KBM-7 (cell line): ENCODE data around the gene AGO4.
"Not testable (repeated sequence)": the region's sequence is repeated elsewhere in the genome, so short reads cannot be mapped to it uniquely, and the experiment has no call there.

Experiments
- DNase-seq: peaks from one replicate; pipeline ENCODE4 v3.0.0-alpha.2; 2015
- in situ Hi-C: fragments of 300-500 bp; cut with MboI; formaldehyde crosslinking; loops from 2 replicates; pipeline ENCODE4 v1.14.3; 2020; ENCODE audit warnings: low sequenced_read_pairs, low pct_unique_long_range_greater_than_20kb, mixed read lengths

Gene AGO4

DNA sequence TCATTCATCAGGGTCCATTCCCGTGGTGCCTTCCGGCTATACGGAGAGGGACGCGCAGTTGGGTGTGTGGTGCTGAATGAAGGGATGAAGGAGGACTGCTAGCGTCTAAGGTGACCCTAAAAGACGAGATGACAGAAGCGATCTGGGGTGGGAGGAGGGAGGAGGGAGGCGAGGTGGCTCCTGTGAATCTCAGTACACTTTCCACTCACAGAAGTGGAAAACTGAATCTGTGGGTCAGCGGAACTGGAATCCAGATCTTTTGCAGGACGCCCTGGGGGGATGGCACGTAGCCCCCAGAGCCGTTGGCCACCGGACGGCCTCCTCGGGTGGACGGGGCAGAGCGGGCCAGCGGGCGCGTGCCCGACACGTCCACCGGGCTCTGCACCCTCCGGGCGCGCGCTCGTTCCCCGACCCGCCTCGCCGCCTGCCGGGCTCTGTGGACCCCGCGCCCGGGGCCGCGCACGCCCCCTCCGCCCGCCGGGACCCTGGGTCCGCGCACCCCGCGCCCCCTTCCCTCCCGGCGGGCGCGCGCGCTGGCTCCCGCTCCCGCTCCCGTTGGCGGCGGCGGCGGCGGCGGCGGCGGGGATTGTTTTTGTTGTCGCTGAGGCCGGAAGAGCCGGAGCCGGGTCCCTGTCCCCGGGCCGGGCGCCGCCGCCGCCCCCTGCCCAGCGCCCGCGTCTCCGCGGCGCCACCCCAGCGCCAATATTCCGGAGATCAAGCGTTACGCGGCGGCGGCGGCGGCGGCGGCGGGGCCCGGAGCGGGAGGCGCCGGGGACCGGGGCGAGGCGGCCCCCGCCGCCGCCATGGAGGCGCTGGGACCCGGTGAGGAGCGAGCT lies at the start of gene AGO4:
TSS of gene AGO4 (plus strand) at position 403 of the 836 bp plus-strand sequence. CDS start at position 804, 401 bp downstream.
- in situ Hi-C loops: no loop called here
- DNase-seq: peak; percentile 43

DNA sequence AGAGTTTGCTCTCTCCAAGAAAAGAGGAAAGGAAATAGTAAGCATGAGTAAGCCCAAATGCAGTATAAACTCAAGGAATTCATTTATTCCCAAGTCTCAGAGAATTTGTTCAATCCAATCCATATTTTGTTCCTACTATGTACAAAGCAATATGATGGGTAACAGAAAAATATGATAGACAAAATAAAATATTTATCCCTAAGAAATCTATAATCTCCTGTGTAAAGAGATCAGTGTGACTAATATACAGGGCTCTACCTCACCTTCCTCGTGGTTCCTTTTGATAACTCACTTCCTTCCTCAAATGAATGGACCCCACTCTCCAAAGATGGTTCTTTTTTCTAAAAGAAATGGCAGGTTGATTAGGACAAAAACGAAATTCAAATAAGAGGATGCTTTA lies 45.7 kb upstream of the AGO4 start:
- in situ Hi-C loops: no loop called here
- peak; percentile 8 for DNase-seq

- in situ Hi-C loops: no loop called here
- no peak for DNase-seq
These were observed 44.6 kb upstream of the AGO4 start for GRCh38 chr1:35763201-35763600.

DNA sequence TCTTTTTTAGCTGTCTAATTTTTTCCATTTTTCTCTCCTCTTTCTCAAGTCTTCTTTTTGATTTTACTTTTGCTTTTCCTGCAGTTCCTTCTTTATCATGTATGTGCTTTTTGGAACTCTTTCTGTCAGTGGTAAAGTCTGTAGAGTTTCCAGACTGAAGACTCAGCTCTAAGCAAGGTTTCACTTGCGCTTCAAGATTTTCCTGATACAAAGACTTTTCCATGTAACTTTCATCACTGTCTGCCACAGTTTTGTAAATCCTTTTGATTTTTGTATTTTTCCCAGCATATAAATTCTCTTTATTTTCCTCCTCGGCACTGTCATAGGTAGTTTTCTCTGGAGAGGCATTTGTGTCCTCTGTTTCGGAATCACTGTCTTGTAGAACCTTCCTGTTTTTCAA lies 43.5 kb upstream of the AGO4 start:
- in situ Hi-C loops: no loop called here
- DNase-seq: no peak

GRCh38 chr1:35768350-35769187 lies 39.2 kb upstream of the AGO4 start:
- in situ Hi-C loops: no loop called here
- peak; percentile 18 for DNase-seq

DNA sequence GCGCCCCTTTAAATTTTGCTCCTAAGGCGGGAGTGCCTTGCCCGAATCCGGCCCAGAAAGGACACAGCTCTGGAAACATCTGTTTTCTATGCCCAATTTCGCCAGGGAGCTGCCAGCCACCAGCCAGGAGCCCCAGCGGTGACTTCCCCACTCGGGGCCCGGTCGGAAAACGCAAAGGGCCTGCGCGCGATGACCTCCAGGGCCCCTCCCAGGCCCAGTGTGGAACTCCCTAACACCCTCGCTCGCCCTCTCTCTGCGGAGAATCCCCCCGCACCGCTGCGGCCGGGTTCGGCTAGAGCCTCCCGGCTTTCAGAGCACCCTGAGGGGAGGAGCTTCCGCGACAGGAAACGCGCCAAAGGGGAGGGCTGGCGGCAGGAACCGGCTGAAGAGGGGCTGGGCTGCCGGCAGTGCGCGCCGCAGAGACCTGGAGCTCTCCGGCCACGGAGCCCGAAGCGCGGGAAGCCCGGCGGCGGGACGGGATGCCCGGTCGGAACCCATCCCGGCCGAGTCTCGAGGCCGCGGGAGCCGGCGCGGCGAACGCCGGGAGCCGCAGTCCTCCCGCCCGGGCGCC lies 38.5 kb upstream of the AGO4 start:
- in situ Hi-C loops: no loop called here
- DNase-seq: peak; percentile 89

GRCh38 chr1:35773711-35774110 lies 34.1 kb upstream of the AGO4 start:
- in situ Hi-C loops: no loop called here
- DNase-seq: no peak

GRCh38 chr1:35776172-35776571 lies 31.6 kb upstream of the AGO4 start:
- DNase-seq, in situ Hi-C loops: not testable (repeated sequence)

- in situ Hi-C loops: no loop called here
These were observed 30.7 kb upstream of the AGO4 start for GRCh38 chr1:35777109-35777508.

DNA sequence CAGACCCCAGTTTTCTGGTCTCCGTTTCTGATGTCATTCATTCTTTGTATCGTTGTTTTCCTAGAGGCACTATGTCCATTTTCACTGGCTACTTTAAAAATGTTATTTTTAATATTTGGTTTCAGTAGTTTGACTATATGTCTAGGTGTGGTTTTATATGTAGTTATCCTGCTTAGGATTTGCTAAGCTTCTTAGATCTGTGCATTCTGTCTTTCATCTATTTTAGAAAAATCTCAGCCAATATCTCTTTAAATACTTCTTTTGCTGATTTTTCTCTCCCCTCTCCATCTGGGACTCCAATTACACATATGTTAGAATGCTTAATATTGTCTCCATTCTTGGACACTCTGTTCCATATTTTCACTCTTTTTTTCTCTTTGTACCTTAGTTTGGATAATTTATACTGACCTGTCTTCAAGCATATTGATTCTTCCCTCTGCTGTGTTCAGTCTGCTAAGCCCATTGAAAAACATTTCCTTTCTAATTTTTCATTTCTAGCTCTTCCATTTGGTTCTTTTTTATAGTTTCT lies 24.7 kb upstream of the AGO4 start:
- DNase-seq: no peak
- in situ Hi-C loops: no loop called here

More at GRCh38 chr1:35777109-35777508, 30.7 kb upstream of the AGO4 start:
- no peak for DNase-seq

- in situ Hi-C loops, DNase-seq: not testable (repeated sequence)
These were observed 23.5 kb upstream of the AGO4 start for GRCh38 chr1:35784364-35784763.

GRCh38 chr1:35788139-35788538 lies 19.7 kb upstream of the AGO4 start:
- no peak for DNase-seq
- in situ Hi-C loops: no loop called here

DNA sequence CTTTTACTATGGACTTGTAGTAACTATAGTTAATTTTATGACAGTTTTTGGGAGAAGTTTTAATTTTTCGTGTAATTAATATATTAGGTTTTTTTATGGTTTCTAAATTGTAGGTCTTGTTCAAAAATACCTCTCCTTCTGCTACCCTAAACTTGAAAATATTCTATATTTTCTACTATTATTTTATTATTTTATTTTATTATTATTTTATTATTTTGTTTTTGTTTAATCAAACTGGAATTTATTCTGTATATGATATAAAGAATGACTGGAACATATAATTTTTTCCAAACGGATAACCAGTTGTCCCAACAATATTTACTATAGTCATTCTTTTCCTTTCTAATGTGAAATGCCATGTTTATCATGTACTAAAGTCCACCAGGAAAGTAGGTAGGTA lies 17.1 kb upstream of the AGO4 start:
- in situ Hi-C loops: no loop called here
- DNase-seq: no peak

DNA sequence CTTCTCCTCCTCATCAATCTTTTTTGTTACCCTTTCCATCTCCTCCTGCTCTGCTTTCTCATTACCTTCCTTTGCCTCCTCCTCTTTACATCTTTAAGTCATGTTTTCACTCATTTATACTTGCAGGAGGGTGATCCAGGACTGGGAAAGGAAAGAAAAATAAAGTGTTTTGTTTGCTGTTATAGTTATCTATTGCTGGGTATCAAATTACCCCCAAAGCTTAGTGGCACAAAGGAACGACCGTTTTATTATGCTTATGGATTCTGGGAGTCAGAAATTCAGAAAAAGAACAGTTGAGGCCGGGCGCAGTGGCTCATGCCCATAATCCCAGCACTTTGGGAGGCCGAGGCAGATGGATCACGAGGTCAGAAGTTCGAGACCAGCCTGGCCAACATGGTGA lies 12.5 kb upstream of the AGO4 start:
- no peak for DNase-seq
- in situ Hi-C loops: no loop called here

DNA sequence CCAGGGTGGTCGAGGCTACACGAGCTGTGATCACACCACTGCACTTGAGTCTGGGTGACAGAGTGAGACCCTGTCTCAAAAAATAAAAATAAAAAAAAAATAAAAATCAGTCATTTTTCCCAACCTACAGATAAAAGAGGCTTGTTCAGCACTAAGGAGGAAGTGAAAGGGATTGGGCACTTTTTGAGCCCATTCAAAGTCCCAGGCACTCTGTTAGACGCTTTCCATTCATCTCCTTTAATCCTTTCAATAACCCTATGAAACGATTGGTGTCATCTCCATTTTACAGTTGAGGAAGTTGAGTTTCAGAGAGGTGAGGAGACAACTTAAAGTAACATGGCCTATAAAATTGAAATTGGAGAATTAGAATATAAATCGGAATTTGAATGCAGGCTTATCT lies 10.4 kb upstream of the AGO4 start:
- in situ Hi-C loops: no loop called here

GRCh38 chr1:35798019-35798418 lies 9.8 kb upstream of the AGO4 start:
- in situ Hi-C loops, DNase-seq: not testable (repeated sequence)

More for the DNA sequence above, 10.4 kb upstream of the AGO4 start:
- DNase-seq: no peak

- DNase-seq: peak; percentile 82
- in situ Hi-C loops: not testable (repeated sequence)
These were observed 7.5 kb upstream of the AGO4 start for GRCh38 chr1:35800167-35800887.

GRCh38 chr1:35808450-35809113 lies 766 bp downstream of the AGO4 start:
- peak; percentile 37 for DNase-seq

More at GRCh38 chr1:35808450-35809113, 766 bp downstream of the AGO4 start:
- in situ Hi-C loops: no loop called here
